Activated CD8-positive, alpha-beta memory T cell treated with anti-CD3 and anti-CD28 coated beads, Interleukin-2, amount 50 U/mL, for 1 hour (primary cell): ENCODE results near the gene HYOU1.
"Not testable (repeated sequence)": the region's sequence is repeated elsewhere in the genome, so short reads cannot be mapped to it uniquely, and the experiment has no call there.

Experiments used
- DNase-seq: peaks from one replicate; pipeline ENCODE4 v3.0.0-alpha.2; 2020; ENCODE audit errors: extremely low read depth

HYOU1 gene

DNA sequence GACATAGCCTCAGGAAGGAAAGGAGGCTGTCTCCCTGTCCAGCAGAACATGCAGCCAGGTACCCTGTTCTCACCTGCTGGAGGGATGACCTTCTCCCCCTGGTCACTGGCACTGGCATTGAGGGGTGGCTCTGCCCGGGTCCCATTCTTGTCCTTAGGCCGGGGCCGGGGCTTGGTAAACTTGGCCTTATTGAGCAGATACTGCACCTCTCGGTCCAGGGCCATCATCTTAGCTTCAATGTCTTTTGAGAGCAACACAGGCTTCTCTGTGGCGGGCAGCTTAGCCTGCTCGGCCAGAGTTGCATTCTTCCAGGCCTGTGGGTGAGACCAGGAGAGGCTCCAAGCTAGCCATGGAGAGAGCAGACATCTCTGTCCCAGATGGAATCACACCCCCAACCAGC is 10.5 kb downstream of the HYOU1 start:
- no peak for DNase-seq

GRCh38 chr11:119044708-119045107 is 12.3 kb downstream of the HYOU1 start:
- no peak for DNase-seq

GRCh38 chr11:119042927-119043326 is 14.1 kb downstream of the HYOU1 start:
- no peak for DNase-seq

DNA sequence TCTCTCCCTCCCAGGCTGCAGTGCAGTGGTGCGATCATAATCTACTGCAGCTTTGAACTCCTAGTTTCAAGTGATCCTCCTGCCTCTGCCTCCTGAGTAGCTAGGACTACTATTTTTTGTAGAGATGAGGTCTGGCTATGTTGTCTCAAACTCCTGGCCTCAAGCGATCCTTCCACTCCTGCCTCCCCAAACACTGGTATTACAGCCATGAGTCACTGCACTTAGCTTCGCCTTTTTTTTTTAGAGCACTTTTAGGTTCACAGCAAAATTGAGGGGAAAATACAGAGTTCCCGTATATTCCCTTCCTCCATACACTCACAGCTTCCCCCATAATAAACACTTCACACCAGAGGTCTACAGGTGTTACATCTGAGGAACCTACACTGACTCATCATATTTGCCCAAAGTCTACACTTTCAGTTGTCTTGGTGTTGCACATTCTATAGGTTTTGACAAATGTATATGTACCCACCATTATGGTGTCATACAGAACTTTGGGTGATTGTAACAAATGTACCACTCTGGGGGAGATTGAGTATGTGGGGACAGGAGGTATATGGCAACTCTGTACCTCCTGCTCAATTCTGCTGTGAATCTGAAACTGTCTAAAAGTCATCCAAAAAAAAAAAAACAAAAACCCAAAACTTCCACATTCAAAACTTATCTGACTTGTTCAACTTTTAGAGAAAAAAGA is 15.0 kb downstream of the HYOU1 start:
- no peak for DNase-seq

DNA sequence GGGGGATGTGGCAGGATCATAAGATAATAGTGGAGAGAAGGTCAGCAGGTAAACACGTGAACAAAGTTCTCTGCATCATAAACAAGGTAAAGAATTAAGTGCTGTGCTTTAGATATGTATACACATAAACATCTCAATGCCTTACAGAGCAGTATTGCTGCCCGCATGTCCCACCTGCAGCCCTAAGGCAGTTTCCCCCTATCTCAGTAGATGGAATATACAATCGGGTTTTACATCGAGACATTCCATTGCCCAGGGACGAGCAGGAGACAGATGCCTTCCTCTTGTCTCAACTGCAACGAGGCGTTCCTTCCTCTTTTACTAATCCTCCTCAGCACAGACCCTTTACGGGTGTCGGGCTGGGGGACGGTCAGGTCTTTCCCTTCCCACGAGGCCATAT is 17.5 kb downstream of the HYOU1 start:
- not testable (repeated sequence) for DNase-seq

DNA sequence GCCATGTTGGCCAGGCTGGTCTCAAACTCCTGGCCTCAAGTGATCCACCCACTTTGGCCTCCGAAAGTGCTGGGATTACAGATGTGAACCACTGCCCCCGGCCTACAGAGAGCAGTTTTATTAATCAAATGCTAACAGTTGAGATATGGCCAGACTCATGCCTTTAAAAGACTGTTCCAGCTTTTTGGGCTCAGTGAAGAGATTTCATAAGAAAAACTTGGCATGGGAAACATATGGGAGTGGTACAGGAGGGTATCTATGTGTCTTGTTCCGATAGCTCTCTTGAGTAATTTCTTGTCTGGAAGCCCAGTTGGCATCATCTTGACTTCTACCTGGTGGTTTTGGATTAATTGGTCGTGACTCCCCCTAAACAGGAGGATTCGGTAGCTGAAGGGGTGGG is 18.1 kb downstream of the HYOU1 start:
- no peak for DNase-seq

DNA sequence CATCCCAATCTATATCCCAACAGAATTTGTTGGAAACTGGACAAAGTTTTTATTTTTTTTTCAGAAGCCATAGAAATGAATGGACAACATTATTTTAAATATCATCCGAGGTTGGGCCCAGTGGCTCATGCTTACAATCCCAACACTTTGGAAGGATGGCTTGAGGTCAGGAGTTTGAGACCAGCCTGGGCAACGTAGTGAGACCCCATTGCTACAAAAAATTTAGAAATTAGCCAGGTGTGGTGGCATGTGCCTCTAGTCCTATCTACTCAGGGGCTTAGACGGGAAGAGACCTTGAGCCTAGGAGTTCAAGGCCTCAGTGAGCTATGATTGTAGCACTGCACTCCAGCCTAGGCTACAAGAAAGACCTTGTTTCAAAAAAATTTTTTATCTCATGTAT is 22.2 kb downstream of the HYOU1 start:
- no peak for DNase-seq

DNA sequence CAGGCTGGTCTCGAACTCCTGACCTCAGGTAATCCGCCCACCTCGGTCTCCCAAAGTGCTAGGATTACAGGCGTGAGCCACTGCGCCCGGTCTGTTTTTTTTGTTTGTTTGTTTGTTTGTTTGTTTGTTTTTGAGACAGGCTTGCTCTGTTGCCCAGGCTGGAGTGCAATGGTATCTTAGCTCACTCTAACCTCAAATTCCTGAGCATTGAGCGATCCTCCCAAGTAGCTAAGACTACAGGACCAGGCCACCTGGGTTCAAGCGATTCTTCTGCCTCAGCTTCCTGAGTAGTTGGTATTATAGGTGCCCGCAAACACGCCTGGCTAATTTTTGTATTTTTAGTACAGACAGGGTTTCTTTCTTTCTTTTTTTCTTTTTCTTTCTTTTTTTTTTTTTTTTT is 23.6 kb downstream of the HYOU1 start:
- DNase-seq, result not testable (repeated sequence)

DNA sequence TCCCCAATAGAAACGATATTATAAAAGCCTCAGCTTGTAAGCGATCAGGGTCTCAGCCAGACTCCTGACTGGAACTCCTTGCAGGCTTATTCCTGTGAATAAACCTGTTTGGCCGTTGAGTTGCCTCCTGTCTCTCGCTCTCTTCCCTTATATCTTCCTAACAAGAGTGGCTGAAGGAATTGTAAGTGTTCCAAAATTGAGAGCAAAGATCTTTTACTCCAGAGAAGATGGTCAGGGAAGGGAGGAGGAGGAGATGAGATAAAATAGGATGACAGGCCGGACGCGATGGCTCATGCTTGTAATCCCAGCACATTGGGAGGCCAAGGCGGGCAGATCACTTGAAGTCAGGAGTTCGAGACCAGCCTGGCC is 25.1 kb downstream of the HYOU1 start:
- no peak for DNase-seq

DNA sequence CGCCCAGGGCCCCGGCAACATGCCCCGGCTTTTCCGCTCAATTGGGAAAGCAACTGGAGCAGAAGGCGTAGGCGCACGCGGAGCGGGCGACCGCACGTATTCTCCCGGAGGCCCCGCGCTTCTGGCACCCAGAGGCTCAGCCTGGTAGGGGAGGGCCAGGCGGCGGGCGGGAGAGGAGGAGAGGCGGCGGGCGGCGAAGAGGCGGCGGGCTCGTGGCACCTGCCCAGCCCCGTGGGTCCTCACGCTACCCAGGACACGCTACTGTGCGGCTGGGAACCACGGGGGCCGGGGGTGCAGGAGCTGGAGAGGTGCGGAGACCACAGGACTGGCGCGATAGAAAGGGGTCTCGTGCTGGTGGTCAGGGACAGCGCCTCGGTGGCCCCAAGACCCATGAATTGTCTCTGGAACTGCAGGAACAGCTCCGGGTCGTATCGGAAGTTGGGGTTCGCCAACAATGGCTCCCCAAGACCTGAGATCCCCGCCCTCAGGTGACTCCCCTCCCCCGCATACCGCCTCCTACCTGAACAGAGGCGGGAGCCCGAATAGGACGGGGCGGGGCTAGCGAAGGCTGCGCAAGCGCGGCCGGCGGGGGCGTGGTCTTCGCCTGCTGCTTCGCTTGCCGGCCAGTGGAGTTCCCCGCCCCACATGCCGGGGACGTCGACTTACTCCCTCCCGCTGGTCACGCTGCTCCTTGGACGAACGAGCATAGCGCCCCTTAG is 26.5 kb downstream of the HYOU1 start, which contains the start of gene SLC37A4:
Gene SLC37A4, minus strand, starts transcription at position 549 of the 719 bp plus-strand sequence.
- DNase-seq, result peak; percentile 89

DNA sequence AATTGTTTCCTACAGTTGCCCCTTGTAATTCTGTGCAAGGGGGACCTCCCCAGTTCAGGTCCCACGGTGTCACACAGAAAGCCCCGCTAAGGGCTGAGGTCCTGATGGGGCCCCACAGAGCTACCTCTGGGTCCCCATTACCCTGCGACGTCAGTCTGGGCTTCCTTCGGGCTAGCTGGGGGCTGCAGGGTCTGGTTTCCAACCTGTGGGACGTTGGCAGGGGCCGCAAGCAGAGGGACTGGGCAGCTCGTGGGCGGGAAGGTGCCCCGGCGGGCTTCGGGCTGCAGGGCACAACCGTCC is 27.0 kb downstream of the HYOU1 start:
- no peak for DNase-seq

GRCh38 chr11:119029340-119030028 is 27.5 kb downstream of the HYOU1 start:
- no peak for DNase-seq

GRCh38 chr11:119029069-119029339 is 28.0 kb downstream of the HYOU1 start:
- DNase-seq, result no peak

GRCh38 chr11:119028346-119029068 is 28.5 kb downstream of the HYOU1 start:
- no peak for DNase-seq

GRCh38 chr11:119027561-119028345 is 29.3 kb downstream of the HYOU1 start:
- no peak for DNase-seq

DNA sequence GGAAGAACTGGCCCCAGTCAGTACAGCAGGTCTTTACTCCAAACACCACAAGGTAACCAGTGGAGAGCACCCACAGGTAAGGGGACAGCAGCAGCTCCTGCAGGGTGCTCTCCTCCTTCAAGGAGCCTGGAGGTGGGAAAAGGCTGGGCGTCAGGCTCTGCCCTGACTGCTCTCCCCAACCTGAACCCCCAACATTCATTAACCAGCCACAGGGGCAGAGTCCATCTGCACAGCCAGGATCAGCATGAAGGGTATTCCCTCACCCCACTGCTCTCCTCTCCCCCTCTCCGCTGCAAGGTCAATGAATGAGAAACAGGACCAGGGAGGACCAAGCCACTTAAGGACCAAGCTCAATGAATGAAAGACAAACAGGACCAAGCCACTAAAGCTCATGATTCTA is 30.0 kb downstream of the HYOU1 start:
- no peak for DNase-seq

- DNase-seq, result no peak
These were observed 30.8 kb downstream of the HYOU1 start for GRCh38 chr11:119025978-119026766.

DNA sequence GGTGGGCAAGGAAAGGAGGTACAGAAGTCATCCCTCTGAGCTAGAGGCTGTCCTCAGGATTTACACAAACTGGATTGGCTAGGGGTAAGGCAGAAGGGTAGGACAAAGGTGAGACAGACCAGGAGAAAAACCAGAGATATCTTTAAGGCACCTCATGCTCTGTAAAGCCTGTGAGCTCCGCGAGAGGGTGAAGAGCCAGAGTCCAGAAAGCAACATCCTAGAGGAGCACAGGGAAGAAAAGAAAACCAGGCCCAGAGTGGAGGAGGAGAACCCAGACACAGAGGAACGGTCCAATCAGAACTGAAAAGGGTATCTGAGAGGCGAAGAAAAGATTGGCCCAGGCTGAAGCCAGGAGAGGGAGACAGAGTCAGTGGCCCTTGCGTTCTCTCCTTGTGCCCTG is 31.5 kb downstream of the HYOU1 start:
- DNase-seq, result no peak

GRCh38 chr11:119025099-119025473 is 31.9 kb downstream of the HYOU1 start:
- no peak for DNase-seq

DNA sequence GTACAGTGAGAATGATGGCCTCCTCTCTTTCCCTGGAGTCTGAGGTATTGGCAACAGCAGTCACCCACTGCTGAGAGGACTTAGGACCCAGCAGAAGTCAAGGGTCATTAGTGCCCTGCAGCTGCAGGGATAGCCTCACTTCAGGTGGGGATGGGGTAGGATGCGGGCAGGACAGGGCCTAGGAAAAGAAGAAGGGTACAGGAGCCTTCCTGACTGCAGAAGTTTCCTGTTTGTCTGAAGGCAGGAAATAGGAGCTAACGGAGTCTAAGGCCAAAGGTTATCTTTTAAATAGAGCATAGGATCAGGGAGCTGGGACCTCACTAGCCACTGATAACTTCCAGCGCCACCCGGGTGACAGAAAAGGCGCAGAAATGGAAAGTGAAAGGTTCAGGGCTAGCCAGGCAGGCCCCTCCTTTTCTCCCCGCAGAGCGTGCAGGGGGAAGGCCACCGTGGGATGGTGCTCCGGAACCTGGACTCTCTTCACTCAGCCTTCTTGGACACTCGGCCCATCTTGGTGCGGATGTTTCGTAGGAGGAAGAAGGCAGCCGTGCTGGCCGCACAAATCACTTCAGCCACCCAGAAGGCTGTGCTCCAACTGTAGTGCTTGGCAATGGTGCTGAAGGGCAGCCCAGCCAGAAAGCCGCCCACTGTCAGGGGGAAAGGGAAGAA is 32.4 kb downstream of the HYOU1 start:
- DNase-seq, result no peak

GRCh38 chr11:119023741-119024140 is 33.3 kb downstream of the HYOU1 start:
- DNase-seq, result no peak
